Neural cell (in vitro differentiated cells): ENCODE data around the gene ICE2. TPM values are rescaled to one million over a fixed set of nuclear protein-coding genes. Genes with fewer than 3 reads are reported as not detected.

Source experiments
- H2AFZ ChIP-seq: fragments of 200-600, 300-800 bp; sonication (generic), shearing (Covaris generic); 2 replicates; pipeline ENCODE4 v1.6.0; 2014; ENCODE audit warnings: low read depth, mild to moderate bottlenecking, antibody characterized with exemption, low read length, moderate library complexity
- H3F3A ChIP-seq: fragments of 200-600 bp; shearing (Covaris generic); 2 replicates; pipeline ENCODE4 v1.6.1; 2016; ENCODE audit warnings: mild to moderate bottlenecking, moderate library complexity, mixed read lengths, antibody characterized with exemption, low read length; ENCODE audit not compliant: insufficient read depth, poor library complexity, severe bottlenecking
- H3K27ac ChIP-seq: fragments of 200-600, 300-800 bp; sonication (generic), shearing (Covaris generic); 2 replicates; pipeline ENCODE4 v1.5.1; 2014; ENCODE audit warnings: mild to moderate bottlenecking, low read length, moderate library complexity
- H3K27me3 ChIP-seq: fragments of 300-800, 200-600 bp; sonication (generic), shearing (Covaris generic); 2 replicates; pipeline ENCODE4 v1.6.0; 2014; ENCODE audit warnings: mild to moderate bottlenecking, low read depth, low read length, moderate library complexity; ENCODE audit not compliant: insufficient read depth
- H3K36me3 ChIP-seq: fragments of 300-800, 200-600 bp; sonication (generic), shearing (Covaris generic); 2 replicates; pipeline ENCODE4 v1.5.1; 2014; ENCODE audit warnings: mild to moderate bottlenecking, antibody characterized with exemption, low read length, moderate library complexity; ENCODE audit not compliant: insufficient read depth
- H3K4me2 ChIP-seq: fragments of 300-800, 200-600 bp; sonication (generic), shearing (Covaris generic); 2 replicates; pipeline ENCODE4 v1.6.0; 2014; ENCODE audit warnings: mild to moderate bottlenecking, low read length
- H3K4me3 ChIP-seq: fragments of 300-800, 200-600 bp; sonication (generic), shearing (Covaris generic); 2 replicates; pipeline ENCODE4 v1.5.1; 2014; ENCODE audit warnings: mild to moderate bottlenecking, low read length, moderate library complexity
- H3K79me2 ChIP-seq: fragments of 200-600 bp; shearing (Covaris generic); replicated peaks from 2 replicates; pipeline ENCODE4 v1.6.0; 2014; ENCODE audit warnings: mild to moderate bottlenecking, low read length, moderate library complexity; ENCODE audit not compliant: insufficient read depth
- H3K9ac ChIP-seq: fragments of 300-800, 200-600 bp; sonication (generic), shearing (Covaris generic); 2 replicates; pipeline ENCODE4 v1.6.1; 2016; ENCODE audit warnings: mild to moderate bottlenecking, low read length, mixed read lengths
- H3K9me2 ChIP-seq: fragments of 200-600 bp; shearing (Covaris generic); 2 replicates; pipeline ENCODE4 v1.6.1; 2016; ENCODE audit warnings: mild to moderate bottlenecking, low read length, mixed read lengths; ENCODE audit not compliant: insufficient read depth
- H3K9me3 ChIP-seq: fragments of 200-600, 300-800 bp; sonication (generic), shearing (Covaris generic); 2 replicates; pipeline ENCODE4 v1.6.1; 2016; ENCODE audit warnings: mild to moderate bottlenecking, mixed run types, low read length, moderate library complexity, mixed read lengths
- H4K20me1 ChIP-seq: fragments of 200-600 bp; shearing (Covaris generic); 2 replicates; pipeline ENCODE4 v1.6.1; 2016; ENCODE audit warnings: mild to moderate bottlenecking, mixed run types; ENCODE audit not compliant: insufficient read depth
- EP300 ChIP-seq: fragments of 450-650 bp; conservative IDR thresholded peaks from 2 replicates; pipeline ENCODE4 v1.6.1; 2014; ENCODE audit warnings: antibody characterized with exemption, mild to moderate bottlenecking, moderate library complexity; ENCODE audit not compliant: poor library complexity, severe bottlenecking
- EZH2 ChIP-seq: fragments of 200-600, 300-800 bp; shearing (Covaris generic), sonication (generic); IDR thresholded peaks from 2 replicates; pipeline ENCODE4 v1.6.1; 2014; ENCODE audit warnings: antibody characterized with exemption, low read length, borderline replicate concordance, mild to moderate bottlenecking; ENCODE audit not compliant: insufficient read depth, poor library complexity, severe bottlenecking
- MXI1 ChIP-seq: fragments of 450-650 bp; conservative IDR thresholded peaks from 2 replicates; pipeline ENCODE4 v1.6.1; 2014; ENCODE audit warnings: antibody characterized with exemption, mild to moderate bottlenecking; ENCODE audit not compliant: poor library complexity, severe bottlenecking
- POLR2AphosphoS5 ChIP-seq: IDR thresholded peaks from 2 replicates; pipeline ENCODE4 v1.6.1; 2012
- RAD21 ChIP-seq: fragments of 450-650 bp; conservative IDR thresholded peaks from 2 replicates; pipeline ENCODE4 v1.6.1; 2014; ENCODE audit warnings: antibody characterized with exemption, mild to moderate bottlenecking, moderate library complexity
- REST ChIP-seq: IDR thresholded peaks from 2 replicates; pipeline ENCODE4 v1.6.1; 2012; ENCODE audit warnings: borderline replicate concordance
- SMC3 ChIP-seq: fragments of 450-650 bp; conservative IDR thresholded peaks from 2 replicates; pipeline ENCODE4 v1.6.1; 2014; ENCODE audit warnings: antibody characterized with exemption, mild to moderate bottlenecking, moderate library complexity; ENCODE audit not compliant: poor library complexity
- TAF1 ChIP-seq: IDR thresholded peaks from 2 replicates; pipeline ENCODE4 v1.6.1; 2012; ENCODE audit warnings: low read depth
- polyA plus RNA-seq: library from polyadenylated mRNA; depleted of rRNA; stranded (reverse); fragments of >200 nt; gene quantifications from 2 replicates; pipeline ENCODE4 v1.2.3, GENCODE V29; 2014
- TF ChIP-seq, protein P1 (sequence below): fragments of 450-650 bp; IDR thresholded peaks from 2 replicates; pipeline ENCODE4 v1.5.1; 2014; ENCODE audit warnings: antibody characterized with exemption, mild to moderate bottlenecking, moderate library complexity; ENCODE audit not compliant: poor library complexity, severe bottlenecking

Gene ICE2
- polyA plus RNA-seq, 1 donor from 2014 or later = 34.0 TPM

DNA sequence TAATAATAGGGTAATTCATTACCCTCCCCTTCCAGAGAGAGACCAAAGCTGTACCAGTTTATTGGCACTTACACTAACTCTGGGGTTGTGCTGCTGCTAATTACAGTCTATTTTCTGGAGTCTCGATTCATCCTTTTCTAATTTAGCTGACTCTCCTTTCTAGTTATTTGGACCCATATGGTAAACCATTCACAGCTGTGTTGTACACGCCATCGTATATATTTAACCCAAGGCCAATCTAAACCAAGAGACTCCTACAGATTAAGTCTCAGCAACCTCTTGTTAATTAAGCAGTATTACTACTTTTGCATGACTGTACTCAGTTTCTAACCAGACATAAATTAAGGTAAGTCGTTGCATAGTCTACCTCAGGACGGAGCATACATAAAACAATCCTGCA lies 103.6 kb downstream of the ICE2 start:
- no peaks in the 10 kb centered on the region for H3K79me2 ChIP-seq
- TF ChIP-seq, protein P1, sequence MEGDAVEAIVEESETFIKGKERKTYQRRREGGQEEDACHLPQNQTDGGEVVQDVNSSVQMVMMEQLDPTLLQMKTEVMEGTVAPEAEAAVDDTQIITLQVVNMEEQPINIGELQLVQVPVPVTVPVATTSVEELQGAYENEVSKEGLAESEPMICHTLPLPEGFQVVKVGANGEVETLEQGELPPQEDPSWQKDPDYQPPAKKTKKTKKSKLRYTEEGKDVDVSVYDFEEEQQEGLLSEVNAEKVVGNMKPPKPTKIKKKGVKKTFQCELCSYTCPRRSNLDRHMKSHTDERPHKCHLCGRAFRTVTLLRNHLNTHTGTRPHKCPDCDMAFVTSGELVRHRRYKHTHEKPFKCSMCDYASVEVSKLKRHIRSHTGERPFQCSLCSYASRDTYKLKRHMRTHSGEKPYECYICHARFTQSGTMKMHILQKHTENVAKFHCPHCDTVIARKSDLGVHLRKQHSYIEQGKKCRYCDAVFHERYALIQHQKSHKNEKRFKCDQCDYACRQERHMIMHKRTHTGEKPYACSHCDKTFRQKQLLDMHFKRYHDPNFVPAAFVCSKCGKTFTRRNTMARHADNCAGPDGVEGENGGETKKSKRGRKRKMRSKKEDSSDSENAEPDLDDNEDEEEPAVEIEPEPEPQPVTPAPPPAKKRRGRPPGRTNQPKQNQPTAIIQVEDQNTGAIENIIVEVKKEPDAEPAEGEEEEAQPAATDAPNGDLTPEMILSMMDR = no peak
- TF ChIP-seq MXI1 (no peak), POLR2AphosphoS5 (no peak), SMC3 (no peak), REST (no peak), TAF1 (no peak), EZH2 (no peak), EP300 (no peak), RAD21 (no peak)

GRCh38 chr15:60374628-60375081 lies 104.3 kb downstream of the ICE2 start:
- Histone ChIP-seq H3K79me2 (no peaks in the 10 kb centered on the region), H4K20me1 (no peaks in the 10 kb centered on the region), H3K9me2 (no peaks in the 10 kb centered on the region), H2AFZ (no peak overlapping the region), H3K27me3 (no peaks in the 10 kb centered on the region), H3K4me3 (no peak overlapping the region), H3K9me3 (no peaks in the 10 kb centered on the region), H3K4me2 (no peak overlapping the region), H3K27ac (no peak overlapping the region), H3K36me3 (no peaks in the 10 kb centered on the region), H3F3A (no peaks in the 10 kb centered on the region), H3K9ac (no peak overlapping the region)
- TF ChIP-seq EP300 = no peak
- TF ChIP-seq, protein P1 = no peak
- TF ChIP-seq EZH2 = no peak
- TF ChIP-seq SMC3 = no peak
- no peak for TF ChIP-seq TAF1
- TF ChIP-seq POLR2AphosphoS5 = no peak
- no peak for TF ChIP-seq REST
- no peak for TF ChIP-seq MXI1
- TF ChIP-seq RAD21 = no peak

More for the DNA sequence above, 103.6 kb downstream of the ICE2 start:
- Histone ChIP-seq H2AFZ (no peak overlapping the region), H4K20me1 (no peaks in the 10 kb centered on the region), H3K27ac (no peak overlapping the region), H3K4me2 (no peak overlapping the region), H3K36me3 (no peaks in the 10 kb centered on the region), H3F3A (no peaks in the 10 kb centered on the region), H3K27me3 (no peaks in the 10 kb centered on the region), H3K4me3 (no peak overlapping the region), H3K9ac (no peak overlapping the region), H3K9me2 (no peaks in the 10 kb centered on the region), H3K9me3 (no peaks in the 10 kb centered on the region)
